Cardiac muscle cell (in vitro differentiated cells and primary cell): Measurements from ENCODE around the gene FUT1. TPM values are rescaled to one million over a fixed set of nuclear protein-coding genes. Genes with fewer than 3 reads are reported as not detected.

Experiments
- DNase-seq, 2 donors: peaks; one replicate each; pipeline versions ENCODE4 v3.0.0 to v3.0.0-alpha.2; 2010 to 2017; ENCODE audit warnings: low read depth in 1 of 2, low spot score in 1 of 2
- H3K27ac ChIP-seq: fragments of 200-600 bp; sonication (generic); 2 replicates; pipeline ENCODE4 v1.5.1; 2016
- H3K27me3 ChIP-seq: fragments of 200-600 bp; sonication (generic); 2 replicates; pipeline ENCODE4 v1.6.0; 2016; ENCODE audit warnings: control low read depth
- H3K36me3 ChIP-seq: fragments of 200-600 bp; sonication (generic); 2 replicates; pipeline ENCODE4 v1.5.1; 2016; ENCODE audit warnings: control low read depth
- H3K4me1 ChIP-seq: fragments of 200-600 bp; sonication (generic); 2 replicates; pipeline ENCODE4 v1.8.1; 2017; ENCODE audit warnings: low read depth, mild to moderate bottlenecking, mixed run types
- H3K4me3 ChIP-seq: fragments of 200-600 bp; sonication (generic); 2 replicates; pipeline ENCODE4 v1.5.1; 2016; ENCODE audit warnings: mild to moderate bottlenecking
- H3K9me3 ChIP-seq: fragments of 200-600 bp; sonication (generic); 2 replicates; pipeline ENCODE4 v1.5.1; 2017; ENCODE audit warnings: low read depth, mild to moderate bottlenecking, control low read depth
- CTCF ChIP-seq: IDR thresholded peaks from 2 replicates; pipeline ENCODE4 v1.5.1; 2012; ENCODE audit warnings: low read depth, mild to moderate bottlenecking, low read length
- polyA plus RNA-seq: library from polyadenylated mRNA; unstranded; fragments of >200 nt; fragmentation: Nextera tagmentation; extraction: Ambion mirVana; gene quantifications from 2 replicates; pipeline ENCODE4 v1.2.1, GENCODE V29; 2016
- total RNA-seq: library from RNA; depleted of rRNA; stranded (reverse); fragments of >200 nt; gene quantifications from 2 replicates; pipeline ENCODE4 v1.2.3, GENCODE V29; 2016

The FUT1 gene
- total and polyA plus RNA-seq, 2 experiments from 2014 or later = 0.21 TPM; not detected in 1

- Histone ChIP-seq H3K27ac (no peak overlapping the region), H3K36me3 (no peaks in the 10 kb centered on the region), H3K9me3 (no peaks in the 10 kb centered on the region), H3K4me1 (peaks cover 11% of the 10 kb centered on the region), H3K4me3 (peak overlapping the region; percentile 53), H3K27me3 (no peaks in the 10 kb centered on the region)
- peak; percentile 38 for TF ChIP-seq CTCF
- DNase-seq = no peak
These were observed 39.2 kb downstream of the FUT1 start for GRCh38 chr19:48713041-48713863.

- H3K4me3 ChIP-seq = no peak overlapping the region
- TF ChIP-seq CTCF = no peak
- H3K36me3 ChIP-seq = no peaks in the 10 kb centered on the region
- DNase-seq = no peak
- peaks cover 5% of the 10 kb centered on the region for H3K4me1 ChIP-seq
- H3K27me3 ChIP-seq = no peaks in the 10 kb centered on the region
- no peaks in the 10 kb centered on the region for H3K9me3 ChIP-seq
- no peak overlapping the region for H3K27ac ChIP-seq
These were observed 41.3 kb downstream of the FUT1 start for GRCh38 chr19:48711106-48711662.

GRCh38 chr19:48708471-48708870 lies 44.0 kb downstream of the FUT1 start:
- no peak for TF ChIP-seq CTCF
- DNase-seq = no peak
- H3K9me3 ChIP-seq = no peaks in the 10 kb centered on the region
- no peaks in the 10 kb centered on the region for H3K27me3 ChIP-seq
- no peak overlapping the region for H3K27ac ChIP-seq
- no peaks in the 10 kb centered on the region for H3K36me3 ChIP-seq
- no peaks in the 10 kb centered on the region for H3K4me1 ChIP-seq
- H3K4me3 ChIP-seq = no peak overlapping the region

- Histone ChIP-seq H3K4me3 (no peak overlapping the region), H3K27ac (no peak overlapping the region), H3K27me3 (no peaks in the 10 kb centered on the region), H3K36me3 (no peaks in the 10 kb centered on the region), H3K9me3 (no peaks in the 10 kb centered on the region), H3K4me1 (no peaks in the 10 kb centered on the region)
- TF ChIP-seq CTCF = no peak
- no peak for DNase-seq
These were observed 47.0 kb downstream of the FUT1 start for GRCh38 chr19:48705431-48705830.

GRCh38 chr19:48703316-48703715 lies 49.1 kb downstream of the FUT1 start:
- Histone ChIP-seq H3K4me3 (no peak overlapping the region), H3K36me3 (no peaks in the 10 kb centered on the region), H3K4me1 (no peaks in the 10 kb centered on the region), H3K27me3 (no peaks in the 10 kb centered on the region), H3K9me3 (no peaks in the 10 kb centered on the region), H3K27ac (no peak overlapping the region)
- no peak for TF ChIP-seq CTCF
- DNase-seq = no peak
